ENCODE results near the gene TMEM151B.

The TMEM151B gene

DNA sequence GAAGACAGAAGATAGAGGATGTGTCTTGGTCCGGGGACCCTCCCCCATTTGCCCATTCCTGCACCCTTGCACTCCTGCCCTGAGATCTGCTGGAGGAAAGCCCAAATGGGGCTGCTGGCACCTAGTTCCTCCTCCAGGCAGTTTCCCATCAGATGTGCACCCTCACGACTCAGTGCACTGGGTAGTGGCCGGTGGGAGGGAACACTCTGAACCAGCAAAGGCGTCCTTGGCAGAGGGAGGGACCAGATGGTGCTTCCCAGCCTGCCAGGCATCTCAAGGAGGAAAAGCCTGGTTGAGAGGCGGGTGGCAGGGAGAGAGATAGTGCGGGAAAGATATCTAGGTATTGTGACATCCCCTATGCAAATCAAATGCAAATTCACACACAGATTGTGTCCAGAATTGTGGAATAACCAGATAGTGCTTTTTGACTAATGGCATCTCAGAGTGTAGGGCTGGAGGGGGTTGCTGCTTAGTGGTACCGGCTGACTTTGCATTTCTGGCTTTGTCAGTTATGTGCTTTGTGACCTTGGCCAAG, 19.5 kb downstream of the TMEM151B start:
- no peak for DNase-seq (ENCODE audit: extremely low read depth, low read depth)

DNA sequence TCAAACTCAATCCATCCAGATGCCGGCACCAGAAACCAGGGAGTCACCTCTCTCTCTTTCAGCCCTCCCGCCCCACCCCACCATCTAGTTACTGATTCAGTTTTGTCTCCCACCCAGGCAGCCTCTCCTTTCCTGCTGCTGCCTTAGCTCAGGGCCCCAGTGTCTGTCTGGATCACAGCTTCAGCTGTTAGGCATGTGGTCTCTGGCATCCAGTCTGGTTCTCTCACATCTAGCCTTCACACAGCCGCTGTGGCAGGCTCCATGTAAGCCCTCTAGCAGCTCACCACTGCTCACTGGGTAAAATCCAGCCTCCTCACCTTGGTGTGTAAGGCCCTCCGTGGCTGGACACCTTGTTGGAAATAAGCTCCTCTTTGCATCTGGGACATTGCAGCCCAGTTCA, 21.6 kb downstream of the TMEM151B start:
- no peak for DNase-seq (ENCODE audit: extremely low read depth, low read depth)
- TF ChIP-seq, protein P1, sequence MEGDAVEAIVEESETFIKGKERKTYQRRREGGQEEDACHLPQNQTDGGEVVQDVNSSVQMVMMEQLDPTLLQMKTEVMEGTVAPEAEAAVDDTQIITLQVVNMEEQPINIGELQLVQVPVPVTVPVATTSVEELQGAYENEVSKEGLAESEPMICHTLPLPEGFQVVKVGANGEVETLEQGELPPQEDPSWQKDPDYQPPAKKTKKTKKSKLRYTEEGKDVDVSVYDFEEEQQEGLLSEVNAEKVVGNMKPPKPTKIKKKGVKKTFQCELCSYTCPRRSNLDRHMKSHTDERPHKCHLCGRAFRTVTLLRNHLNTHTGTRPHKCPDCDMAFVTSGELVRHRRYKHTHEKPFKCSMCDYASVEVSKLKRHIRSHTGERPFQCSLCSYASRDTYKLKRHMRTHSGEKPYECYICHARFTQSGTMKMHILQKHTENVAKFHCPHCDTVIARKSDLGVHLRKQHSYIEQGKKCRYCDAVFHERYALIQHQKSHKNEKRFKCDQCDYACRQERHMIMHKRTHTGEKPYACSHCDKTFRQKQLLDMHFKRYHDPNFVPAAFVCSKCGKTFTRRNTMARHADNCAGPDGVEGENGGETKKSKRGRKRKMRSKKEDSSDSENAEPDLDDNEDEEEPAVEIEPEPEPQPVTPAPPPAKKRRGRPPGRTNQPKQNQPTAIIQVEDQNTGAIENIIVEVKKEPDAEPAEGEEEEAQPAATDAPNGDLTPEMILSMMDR (IDR thresholded peaks at IDR 0.05; ENCODE audit: low read depth, low read length): no peak

More for the DNA sequence above, 19.5 kb downstream of the TMEM151B start:
- TF ChIP-seq, protein P1 (IDR thresholded peaks at IDR 0.05; ENCODE audit: low read depth, low read length): no peak

DNA sequence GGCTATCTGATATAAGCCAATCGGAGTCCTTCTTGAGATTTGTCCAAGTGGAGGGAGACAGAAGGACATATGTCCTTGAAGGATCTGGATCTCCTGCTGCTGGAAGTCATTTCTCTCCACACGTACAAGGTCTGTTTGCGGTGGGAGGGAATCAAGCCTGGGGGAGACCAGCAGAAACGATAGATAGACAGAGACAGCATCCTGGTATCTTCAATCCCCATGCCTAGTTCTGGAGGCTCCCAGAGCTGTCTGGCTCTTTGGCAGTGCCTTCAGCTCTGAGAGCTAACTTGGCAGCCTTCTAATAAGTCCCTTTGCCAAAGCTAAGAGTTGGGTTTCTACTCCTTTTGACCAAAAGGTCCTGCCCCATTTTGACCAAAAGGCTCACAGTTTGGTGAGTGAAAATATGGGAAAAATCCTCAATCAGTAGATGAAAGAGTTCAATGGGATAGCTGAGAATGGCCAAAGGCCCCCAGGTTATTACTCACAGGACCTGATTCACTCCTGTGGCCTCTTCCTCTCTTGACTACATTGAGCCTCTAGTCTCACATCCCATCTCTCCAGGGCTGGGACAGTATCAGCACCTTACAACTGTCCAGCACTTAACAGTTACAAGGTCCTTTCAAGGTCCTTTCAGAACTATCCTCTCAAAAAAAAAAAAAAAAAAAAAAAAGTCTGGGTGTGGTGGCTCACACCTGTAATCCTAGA, 22.6 kb downstream of the TMEM151B start:
- DNase-seq (ENCODE audit: extremely low read depth, low read depth): no peak
- TF ChIP-seq, protein P1 (IDR thresholded peaks at IDR 0.05; ENCODE audit: low read depth, low read length): no peak

DNA sequence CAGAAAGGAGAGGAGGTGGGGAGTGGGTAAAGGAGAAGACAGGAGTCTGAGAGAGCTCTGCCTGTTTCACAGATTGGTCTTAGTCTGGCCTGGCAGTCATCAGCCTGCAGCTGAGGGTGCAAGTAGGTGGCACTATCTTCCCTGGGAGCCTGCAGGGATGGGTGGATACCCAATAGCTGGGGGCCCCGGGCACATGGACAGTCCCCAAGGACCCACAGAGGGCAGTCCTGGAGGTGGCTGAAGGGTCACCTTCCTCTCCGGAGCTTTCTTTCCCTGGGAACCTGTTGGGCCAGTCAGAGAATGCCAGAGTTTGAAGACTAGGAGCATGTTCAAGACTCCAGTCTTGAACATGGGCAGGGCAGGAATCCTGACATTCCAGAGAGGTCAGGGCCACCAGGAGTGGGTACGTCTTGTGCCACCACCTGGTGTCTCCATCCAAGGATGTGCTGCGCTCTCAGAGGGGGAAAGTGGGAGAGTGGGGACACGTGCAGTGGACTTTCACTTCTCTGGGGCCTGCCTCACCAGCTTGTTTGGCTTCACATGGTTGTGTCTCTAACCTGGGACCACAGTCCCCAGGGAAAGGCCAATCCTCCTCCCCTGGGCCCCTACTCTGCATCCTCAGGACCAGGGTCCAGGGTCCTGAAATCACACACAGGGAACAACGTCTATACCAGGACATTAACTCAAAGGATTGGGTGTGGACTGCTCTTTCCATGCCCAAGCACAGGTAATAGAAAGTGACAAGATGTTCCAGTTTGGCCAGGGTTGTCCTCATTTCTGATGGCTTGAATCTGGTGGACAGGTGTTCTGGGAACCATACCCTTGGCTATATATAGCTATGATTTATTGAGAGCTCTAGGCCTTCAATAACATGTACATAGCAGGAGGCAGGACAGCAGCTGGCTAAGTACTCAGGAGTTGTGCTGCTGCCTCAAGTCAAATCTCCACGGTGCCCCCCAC, 24.9 kb downstream of the TMEM151B start:
- no peak for DNase-seq (ENCODE audit: extremely low read depth, low read depth)
- TF ChIP-seq, protein P1 (IDR thresholded peaks at IDR 0.05; ENCODE audit: low read depth, low read length): no peak

DNA sequence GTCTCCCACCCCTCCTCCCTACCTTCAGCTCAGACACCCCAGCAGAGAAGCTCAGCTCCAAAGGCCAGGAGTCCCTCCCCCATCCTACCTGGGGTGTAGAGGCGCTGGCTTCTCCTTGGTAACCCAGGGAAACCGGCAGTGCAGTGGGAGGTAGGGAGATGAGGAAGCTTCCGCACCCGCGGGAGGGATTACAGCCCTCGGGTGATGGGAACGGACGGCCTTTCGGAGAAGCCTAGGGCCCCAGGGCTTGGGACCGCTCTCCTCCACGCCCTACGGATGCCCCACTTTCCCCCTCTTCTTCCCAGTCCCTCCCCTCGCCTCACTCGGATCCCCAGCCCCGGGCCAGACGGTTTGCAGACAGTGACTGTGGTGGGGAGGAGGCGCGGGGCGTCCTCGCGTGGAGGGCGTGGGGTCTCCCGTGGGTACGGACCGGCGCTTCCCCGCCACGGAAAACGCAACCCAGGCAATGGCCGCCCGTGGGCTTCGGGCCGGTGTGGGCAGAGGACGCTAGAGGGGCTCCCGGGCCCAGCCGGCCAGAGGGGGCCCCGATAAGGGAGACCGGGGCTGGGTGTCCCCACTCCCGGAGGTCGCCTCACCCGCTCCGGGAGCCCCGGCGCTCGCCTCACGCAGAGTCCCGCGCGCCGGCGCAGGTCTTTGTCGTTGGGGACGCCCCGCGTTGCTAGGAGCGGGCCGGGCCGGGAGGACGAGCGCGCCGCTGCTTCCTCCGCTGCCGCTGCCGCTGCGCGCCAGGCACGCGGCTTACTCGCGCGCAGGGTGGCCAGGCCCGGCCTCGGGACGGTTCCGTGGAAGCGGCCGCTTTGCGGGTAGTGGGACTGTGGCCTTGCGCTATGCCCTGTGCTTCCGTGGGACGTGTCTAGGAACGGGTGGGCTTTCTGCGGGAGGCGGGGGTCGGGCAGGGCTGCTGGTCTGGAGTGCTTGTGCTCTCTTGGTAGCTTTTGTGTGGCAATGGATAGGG, 27.1 kb downstream of the TMEM151B start:
- no peak for DNase-seq (ENCODE audit: extremely low read depth, low read depth)
- TF ChIP-seq, protein P1 (IDR thresholded peaks at IDR 0.05; ENCODE audit: low read depth, low read length): no peak

DNA sequence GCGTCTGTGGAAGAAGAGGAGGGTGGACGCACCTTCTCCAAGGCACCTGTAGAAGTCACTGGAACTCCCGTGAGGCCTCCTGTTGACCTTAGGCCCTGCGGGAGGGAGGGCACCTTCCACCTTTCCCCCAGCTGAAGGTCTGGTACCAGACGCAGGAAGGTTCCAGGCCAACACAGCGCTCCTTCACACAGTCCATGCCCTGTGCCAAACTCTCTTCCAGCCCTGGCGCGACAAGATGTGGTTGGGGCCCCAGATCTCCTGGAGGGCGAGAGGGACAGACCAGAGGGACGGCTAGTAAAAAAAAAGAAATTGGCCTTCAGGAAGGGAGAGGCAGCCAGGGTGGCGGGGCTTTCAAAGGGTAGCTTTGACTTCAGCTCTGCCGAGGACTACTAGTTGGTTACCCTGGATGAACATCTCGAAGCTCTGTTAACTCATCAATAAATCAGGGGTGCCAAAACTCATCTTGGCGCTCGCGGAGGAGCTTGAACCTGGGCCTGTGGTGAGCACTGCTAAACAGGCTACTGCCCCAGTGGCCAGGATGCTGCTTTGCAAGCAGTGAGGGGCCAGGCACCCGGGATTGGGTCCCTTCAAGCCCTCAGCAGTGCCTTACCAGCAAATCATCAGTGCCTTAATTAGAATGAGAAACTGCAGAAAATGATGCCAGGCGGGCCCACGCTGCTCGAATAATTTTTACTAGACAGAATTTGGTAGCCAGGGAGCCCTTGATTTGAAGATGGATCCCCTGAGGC, 28.0 kb downstream of the TMEM151B start:
- no peak for DNase-seq (ENCODE audit: extremely low read depth, low read depth)
- TF ChIP-seq, protein P1 (IDR thresholded peaks at IDR 0.05; ENCODE audit: low read depth, low read length): no peak; the same call in 1 of the 2 replicates
